Epithelial cell of esophagus (primary cell): ENCODE results near the gene AMMECR1.
A peak's percentile ranks its signal among the peaks of the same experiment; 100 is the strongest.

Source experiments
- DNase-seq: peaks from one replicate; pipeline ENCODE4 v3.0.0; 2010; ENCODE audit warnings: low read depth
- H3K4me3 ChIP-seq: 2 replicates; pipeline ENCODE4 v1.5.1; 2011; ENCODE audit warnings: mild to moderate bottlenecking, low read length, control low read depth
- TF ChIP-seq, protein P1 (sequence below): IDR thresholded peaks from 2 replicates; pipeline ENCODE4 v1.5.1; 2011; ENCODE audit warnings: low read depth, mild to moderate bottlenecking, low read length, control low read depth, inconsistent platforms; ENCODE audit not compliant: insufficient read depth; ENCODE audit errors: missing control alignments

Gene AMMECR1

DNA sequence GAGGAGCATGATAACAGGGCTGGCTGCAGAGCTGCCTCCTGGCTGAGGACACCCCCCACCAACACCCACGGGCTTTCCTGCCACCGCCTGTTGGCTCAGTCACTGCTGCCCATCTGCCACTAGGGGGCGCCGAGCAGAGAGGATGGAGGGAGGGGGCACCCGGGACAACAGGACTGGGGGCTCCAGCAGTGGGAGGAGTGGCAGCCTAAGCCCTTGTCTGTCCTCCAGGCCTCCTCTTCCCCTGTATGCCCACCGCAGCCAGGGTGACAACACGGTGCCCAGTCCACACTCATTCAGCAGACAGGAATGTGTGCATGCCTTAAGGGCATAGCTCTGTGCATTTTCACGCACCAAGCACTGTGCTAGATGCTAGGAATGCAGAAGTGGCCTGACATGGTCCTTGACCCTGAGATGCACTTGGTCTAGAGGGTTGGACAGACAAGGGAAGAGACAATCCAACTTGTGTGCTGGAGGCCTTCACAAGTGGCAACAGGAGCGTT is 149.9 kb downstream of the AMMECR1 start:
- no peak overlapping the region for H3K4me3 ChIP-seq
- TF ChIP-seq, protein P1, sequence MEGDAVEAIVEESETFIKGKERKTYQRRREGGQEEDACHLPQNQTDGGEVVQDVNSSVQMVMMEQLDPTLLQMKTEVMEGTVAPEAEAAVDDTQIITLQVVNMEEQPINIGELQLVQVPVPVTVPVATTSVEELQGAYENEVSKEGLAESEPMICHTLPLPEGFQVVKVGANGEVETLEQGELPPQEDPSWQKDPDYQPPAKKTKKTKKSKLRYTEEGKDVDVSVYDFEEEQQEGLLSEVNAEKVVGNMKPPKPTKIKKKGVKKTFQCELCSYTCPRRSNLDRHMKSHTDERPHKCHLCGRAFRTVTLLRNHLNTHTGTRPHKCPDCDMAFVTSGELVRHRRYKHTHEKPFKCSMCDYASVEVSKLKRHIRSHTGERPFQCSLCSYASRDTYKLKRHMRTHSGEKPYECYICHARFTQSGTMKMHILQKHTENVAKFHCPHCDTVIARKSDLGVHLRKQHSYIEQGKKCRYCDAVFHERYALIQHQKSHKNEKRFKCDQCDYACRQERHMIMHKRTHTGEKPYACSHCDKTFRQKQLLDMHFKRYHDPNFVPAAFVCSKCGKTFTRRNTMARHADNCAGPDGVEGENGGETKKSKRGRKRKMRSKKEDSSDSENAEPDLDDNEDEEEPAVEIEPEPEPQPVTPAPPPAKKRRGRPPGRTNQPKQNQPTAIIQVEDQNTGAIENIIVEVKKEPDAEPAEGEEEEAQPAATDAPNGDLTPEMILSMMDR: peak; percentile 47
- peak; percentile 33 for DNase-seq

DNA sequence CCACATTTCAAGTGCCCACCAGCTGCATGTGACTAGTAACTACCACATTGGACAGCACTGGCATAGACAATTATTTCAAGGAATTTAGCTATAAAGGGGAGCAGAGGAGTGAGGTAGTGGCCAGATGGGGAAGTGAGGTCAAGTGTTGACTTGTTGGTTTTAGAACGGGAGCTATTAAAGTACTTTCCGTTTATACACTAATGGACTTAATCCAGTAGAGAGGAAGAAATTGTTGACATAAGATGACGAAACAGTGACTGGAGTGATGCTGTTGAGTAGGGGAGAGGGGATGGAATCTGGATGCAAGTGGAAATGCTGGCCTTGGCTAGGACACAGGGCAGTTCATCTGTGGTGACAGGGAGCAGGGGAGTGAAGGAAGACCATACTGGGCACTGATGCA is 154.4 kb downstream of the AMMECR1 start:
- TF ChIP-seq, protein P1: no peak
- DNase-seq: no peak
- no peak overlapping the region for H3K4me3 ChIP-seq

DNA sequence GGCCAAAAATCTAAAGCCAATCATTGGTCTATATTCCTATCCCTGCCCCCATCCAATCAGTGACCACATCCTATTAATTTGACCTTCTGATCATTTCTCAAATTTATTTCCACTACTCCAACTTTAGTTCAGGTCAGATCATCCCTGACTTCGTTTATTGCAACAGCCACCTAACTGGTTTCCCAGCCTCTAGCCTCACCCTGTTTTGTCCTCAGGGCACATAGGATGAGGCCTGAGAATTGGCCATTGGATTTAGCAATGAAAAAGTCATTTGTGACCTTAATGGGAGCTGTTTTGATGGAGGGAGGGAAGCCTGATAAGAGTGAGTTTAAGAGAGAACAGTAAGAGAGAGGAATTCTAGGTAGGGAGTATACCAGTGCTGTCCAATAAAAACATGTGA is 155.0 kb downstream of the AMMECR1 start:
- DNase-seq: peak; percentile 69
- no peak overlapping the region for H3K4me3 ChIP-seq
- TF ChIP-seq, protein P1: no peak

DNA sequence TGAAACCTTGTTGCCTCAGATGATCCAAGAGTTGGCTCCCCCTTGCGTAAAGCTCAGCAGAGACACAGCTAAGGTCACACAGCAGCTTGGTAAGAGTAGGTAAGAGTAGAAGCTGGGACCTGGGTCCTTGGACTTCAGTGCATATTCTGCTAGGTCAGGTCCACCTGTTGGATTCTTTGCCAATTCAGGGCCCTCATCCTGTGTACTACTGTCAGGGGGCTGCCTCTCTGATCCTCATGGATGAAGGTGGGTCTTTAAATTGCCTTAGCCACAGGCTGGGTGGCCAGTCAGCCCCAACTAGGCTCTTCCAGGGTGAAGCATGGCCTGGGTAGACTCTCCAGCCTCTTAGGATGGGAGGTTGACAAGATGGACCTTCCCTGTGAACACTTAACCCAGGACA is 155.8 kb downstream of the AMMECR1 start:
- DNase-seq: no peak
- TF ChIP-seq, protein P1: no peak
- no peak overlapping the region for H3K4me3 ChIP-seq

DNA sequence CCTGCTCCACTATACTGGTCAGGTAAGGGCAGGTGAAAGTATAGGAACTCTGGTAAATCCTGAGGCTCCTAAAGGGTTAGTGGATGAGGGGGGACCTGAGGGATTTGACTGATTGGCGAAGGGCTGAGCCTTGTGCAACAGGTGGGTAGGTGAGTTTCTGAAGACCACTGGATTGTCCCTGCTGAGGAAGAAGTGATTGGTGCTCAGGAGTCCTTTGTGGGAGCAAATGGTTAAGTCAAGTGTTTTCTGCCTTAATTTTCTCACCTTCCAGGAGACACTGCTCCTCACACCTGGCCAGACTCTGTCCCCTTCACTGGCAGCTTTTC is 156.6 kb downstream of the AMMECR1 start:
- no peak for DNase-seq
- no peak overlapping the region for H3K4me3 ChIP-seq
- TF ChIP-seq, protein P1: no peak

DNA sequence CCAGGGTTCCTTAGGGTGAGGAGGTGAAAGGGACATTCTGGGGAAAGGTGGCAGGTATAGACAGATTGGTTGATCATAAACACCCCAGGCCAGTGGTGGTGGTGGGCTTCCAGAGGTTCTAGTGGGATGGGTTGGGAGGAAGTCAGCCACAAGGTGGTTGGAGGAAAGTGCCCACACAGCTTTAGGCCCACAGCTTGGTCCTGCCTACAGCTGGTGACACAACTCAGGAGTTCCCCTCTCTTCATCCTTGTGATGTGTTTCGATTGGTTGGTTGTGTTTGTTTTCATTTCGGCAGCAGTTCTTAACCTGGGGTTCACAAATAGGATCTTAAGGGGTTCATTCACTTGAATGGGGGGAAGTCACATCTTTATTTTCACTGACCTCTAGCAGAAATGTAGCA is 158.0 kb downstream of the AMMECR1 start:
- TF ChIP-seq, protein P1: no peak
- DNase-seq: peak; percentile 15

DNA sequence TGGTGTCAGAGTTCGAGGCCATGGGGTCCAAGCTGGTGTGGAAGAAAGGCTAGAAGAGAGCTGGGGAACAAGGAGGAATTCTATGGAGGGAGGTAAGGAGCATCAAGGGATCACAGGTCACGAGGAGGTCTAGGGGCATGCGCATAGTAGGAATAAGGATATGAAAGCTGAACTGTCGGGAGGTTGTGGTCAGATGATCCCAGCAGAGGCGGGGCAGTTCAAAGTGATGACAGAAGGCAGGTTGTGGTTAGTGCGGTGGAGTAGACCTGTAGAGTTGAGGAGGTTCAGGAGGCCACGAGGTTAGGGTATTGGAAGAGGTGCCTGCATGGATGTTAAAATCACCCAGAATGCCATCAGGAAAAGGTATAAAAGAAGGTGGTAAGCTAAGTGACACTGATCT is 158.7 kb downstream of the AMMECR1 start:
- no peak for DNase-seq
- no peak overlapping the region for H3K4me3 ChIP-seq
- TF ChIP-seq, protein P1: no peak

More for the DNA sequence above, 158.0 kb downstream of the AMMECR1 start:
- H3K4me3 ChIP-seq: no peak overlapping the region
